Muscle layer of duodenum (tissue), 2 donors: ENCODE results near the gene MRPL40.

Experiments used
- H3K27ac ChIP-seq: one replicate; pipeline ENCODE4 v1.7.0; 2013; ENCODE audit warnings: mild to moderate bottlenecking, low read length
- H3K27me3 ChIP-seq: one replicate; pipeline ENCODE4 v1.7.0; 2013; ENCODE audit warnings: low read depth, mild to moderate bottlenecking, control low read depth, low read length
- H3K36me3 ChIP-seq, 2 donors: one replicate each; pipeline ENCODE4 v1.7.0; 2013; ENCODE audit warnings: low read length in 2 of 2, control low read depth in 1 of 2, mild to moderate bottlenecking in 1 of 2; ENCODE audit not compliant: insufficient read depth in 2 of 2, control insufficient read depth in 1 of 2
- H3K4me1 ChIP-seq, 2 donors: one replicate each; pipeline ENCODE4 v1.7.0; 2013; ENCODE audit warnings: low read length in 2 of 2, mild to moderate bottlenecking in 2 of 2, control low read depth in 1 of 2, moderate library complexity in 1 of 2; ENCODE audit not compliant: insufficient read depth in 2 of 2, control insufficient read depth in 1 of 2
- H3K4me3 ChIP-seq, 2 donors: one replicate each; pipeline ENCODE4 v1.7.0; 2013; ENCODE audit warnings: low read length in 2 of 2, low read depth in 1 of 2, mild to moderate bottlenecking in 1 of 2
- H3K9me3 ChIP-seq, 2 donors: one replicate each; pipeline ENCODE4 v1.7.0; 2013; ENCODE audit warnings: low read length in 2 of 2, control low read depth in 1 of 2, mild to moderate bottlenecking in 1 of 2; ENCODE audit not compliant: control insufficient read depth in 1 of 2
- donor health status: healthy.

The MRPL40 gene

GRCh38 chr22:19397734-19398104, 34.6 kb upstream of the MRPL40 start:
- H3K9me3 ChIP-seq = no peaks in the 10 kb centered on the region
- H3K27ac ChIP-seq = no peak overlapping the region
- no peaks in the 10 kb centered on the region for H3K27me3 ChIP-seq
- no peaks in the 10 kb centered on the region for H3K4me1 ChIP-seq
- no peak overlapping the region for H3K4me3 ChIP-seq
- H3K36me3 ChIP-seq = peaks cover 67 to 80% of the 10 kb centered on the region in 2 donors

- Histone ChIP-seq H3K4me3 (no peak overlapping the region), H3K9me3 (no peaks in the 10 kb centered on the region), H3K27me3 (no peaks in the 10 kb centered on the region), H3K27ac (no peak overlapping the region), H3K4me1 (no peaks in the 10 kb centered on the region), H3K36me3 (peaks cover 64 to 76% of the 10 kb centered on the region in 2 donors)
Measured at GRCh38 chr22:19398206-19398605, 34.1 kb upstream of the MRPL40 start.

DNA sequence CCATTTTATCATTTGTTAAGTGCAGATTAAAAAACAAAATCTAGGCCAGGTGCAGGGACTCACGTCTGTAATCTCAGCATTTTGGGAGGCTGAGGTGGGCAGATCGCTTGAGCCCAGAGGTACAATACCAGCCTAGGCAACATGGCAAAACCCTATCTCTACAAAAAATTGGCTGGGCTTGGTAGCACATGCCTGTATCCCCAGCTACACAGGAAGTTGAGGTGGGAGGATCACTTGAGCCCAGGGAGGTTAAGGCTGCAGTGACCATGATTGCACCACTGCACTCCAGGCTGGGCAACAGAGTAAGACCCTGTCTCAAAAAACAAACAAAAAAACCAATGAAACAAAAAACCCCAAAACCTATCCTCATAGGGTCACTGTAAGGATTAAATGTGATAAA, 33.7 kb upstream of the MRPL40 start:
- no peak overlapping the region for H3K27ac ChIP-seq
- no peaks in the 10 kb centered on the region for H3K9me3 ChIP-seq
- H3K4me3 ChIP-seq = no peak overlapping the region
- no peaks in the 10 kb centered on the region for H3K4me1 ChIP-seq
- H3K27me3 ChIP-seq = no peaks in the 10 kb centered on the region
- H3K36me3 ChIP-seq = peaks cover 63 to 73% of the 10 kb centered on the region in 2 donors

DNA sequence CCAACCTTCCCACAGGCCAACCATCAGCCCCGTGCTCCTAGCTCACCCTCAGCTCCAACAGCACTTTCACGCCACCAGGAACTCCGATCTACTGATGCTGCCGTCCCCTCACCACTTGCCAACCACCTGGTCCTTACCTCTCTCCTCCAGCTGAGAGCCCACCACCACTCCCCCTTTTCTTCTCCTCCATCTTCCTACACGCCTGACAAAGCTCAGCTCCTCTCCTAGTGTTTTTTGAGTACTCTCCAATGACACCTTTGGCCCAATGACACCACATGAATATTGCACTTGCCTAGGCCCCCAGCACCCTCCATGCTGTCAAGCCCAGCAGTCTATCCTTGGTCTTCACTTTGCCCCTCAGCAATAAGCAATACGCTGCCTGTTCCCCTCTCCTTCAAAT, 31.5 kb upstream of the MRPL40 start:
- Histone ChIP-seq H3K27ac (no peak overlapping the region), H3K27me3 (no peaks in the 10 kb centered on the region), H3K4me3 (no peak overlapping the region), H3K4me1 (no peaks in the 10 kb centered on the region), H3K36me3 (peaks cover 53 to 60% of the 10 kb centered on the region in 2 donors), H3K9me3 (no peaks in the 10 kb centered on the region)

DNA sequence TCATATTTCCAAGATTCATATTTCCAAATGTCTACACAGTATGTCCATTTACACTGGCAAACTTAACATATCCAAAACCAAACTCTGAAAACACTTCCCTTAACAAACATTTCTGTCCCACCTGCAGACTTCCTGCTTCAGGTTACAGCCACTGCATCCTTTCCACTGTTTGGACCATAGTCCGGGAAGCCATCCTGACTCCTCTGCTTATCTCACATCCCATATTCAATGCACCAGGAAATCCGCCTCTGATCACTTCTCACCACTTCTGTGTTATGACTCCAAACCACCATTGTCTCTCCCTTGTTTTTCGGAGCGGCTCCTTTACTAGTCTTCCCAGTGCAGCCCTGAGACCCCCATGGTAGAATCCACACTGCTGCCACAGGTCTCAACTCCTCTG, 30.9 kb upstream of the MRPL40 start:
- Histone ChIP-seq H3K36me3 (peaks cover 57 to 59% of the 10 kb centered on the region in 2 donors), H3K4me1 (no peaks in the 10 kb centered on the region)

GRCh38 chr22:19402642-19403191, 29.6 kb upstream of the MRPL40 start:
- H3K27me3 ChIP-seq = no peaks in the 10 kb centered on the region
- no peak overlapping the region for H3K4me3 ChIP-seq
- no peaks in the 10 kb centered on the region for H3K9me3 ChIP-seq
- peaks cover 55 to 59% of the 10 kb centered on the region in 2 donors for H3K36me3 ChIP-seq
- no peak overlapping the region for H3K27ac ChIP-seq
- no peaks in the 10 kb centered on the region for H3K4me1 ChIP-seq

More for the DNA sequence above, 30.9 kb upstream of the MRPL40 start:
- no peaks in the 10 kb centered on the region for H3K27me3 ChIP-seq
- no peak overlapping the region for H3K27ac ChIP-seq
- H3K9me3 ChIP-seq = no peaks in the 10 kb centered on the region
- H3K4me3 ChIP-seq = no peak overlapping the region

- H3K27me3 ChIP-seq = no peaks in the 10 kb centered on the region
- H3K4me1 ChIP-seq = no peaks in the 10 kb centered on the region
- no peaks in the 10 kb centered on the region for H3K9me3 ChIP-seq
- peaks cover 59 to 65% of the 10 kb centered on the region in 2 donors for H3K36me3 ChIP-seq
- H3K27ac ChIP-seq = no peak overlapping the region
- H3K4me3 ChIP-seq = no peak overlapping the region
Measured at GRCh38 chr22:19404676-19405075, 27.7 kb upstream of the MRPL40 start.

DNA sequence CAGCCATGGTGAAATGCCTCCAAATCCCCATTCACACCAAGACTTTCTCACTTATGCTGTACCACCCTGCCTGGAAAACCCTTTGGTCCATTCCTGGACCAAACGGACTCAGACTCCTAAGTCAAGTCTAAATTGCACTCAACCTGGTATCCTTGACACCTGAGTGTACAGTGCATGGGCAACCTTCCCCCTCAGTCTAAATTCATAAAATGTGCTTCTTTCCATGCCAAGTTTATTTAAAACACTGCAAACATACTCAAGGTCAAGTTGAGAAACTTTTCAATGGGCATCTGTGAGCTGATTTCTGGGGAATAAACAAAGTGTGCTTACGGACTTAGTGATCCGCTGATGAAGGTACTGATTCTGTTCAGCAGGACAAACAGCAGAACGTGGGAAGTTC, 27.2 kb upstream of the MRPL40 start:
- no peak overlapping the region for H3K27ac ChIP-seq
- no peak overlapping the region for H3K4me3 ChIP-seq
- peaks cover 62 to 70% of the 10 kb centered on the region in 2 donors for H3K36me3 ChIP-seq
- no peaks in the 10 kb centered on the region for H3K9me3 ChIP-seq
- no peaks in the 10 kb centered on the region for H3K27me3 ChIP-seq
- H3K4me1 ChIP-seq = no peaks in the 10 kb centered on the region

- H3K4me3 ChIP-seq = no peak overlapping the region
- peaks cover 64 to 71% of the 10 kb centered on the region in 2 donors for H3K36me3 ChIP-seq
- H3K4me1 ChIP-seq = no peaks in the 10 kb centered on the region
- H3K27me3 ChIP-seq = no peaks in the 10 kb centered on the region
- H3K9me3 ChIP-seq = no peaks in the 10 kb centered on the region
- no peak overlapping the region for H3K27ac ChIP-seq
Measured at GRCh38 chr22:19405652-19406051, 26.7 kb upstream of the MRPL40 start.

DNA sequence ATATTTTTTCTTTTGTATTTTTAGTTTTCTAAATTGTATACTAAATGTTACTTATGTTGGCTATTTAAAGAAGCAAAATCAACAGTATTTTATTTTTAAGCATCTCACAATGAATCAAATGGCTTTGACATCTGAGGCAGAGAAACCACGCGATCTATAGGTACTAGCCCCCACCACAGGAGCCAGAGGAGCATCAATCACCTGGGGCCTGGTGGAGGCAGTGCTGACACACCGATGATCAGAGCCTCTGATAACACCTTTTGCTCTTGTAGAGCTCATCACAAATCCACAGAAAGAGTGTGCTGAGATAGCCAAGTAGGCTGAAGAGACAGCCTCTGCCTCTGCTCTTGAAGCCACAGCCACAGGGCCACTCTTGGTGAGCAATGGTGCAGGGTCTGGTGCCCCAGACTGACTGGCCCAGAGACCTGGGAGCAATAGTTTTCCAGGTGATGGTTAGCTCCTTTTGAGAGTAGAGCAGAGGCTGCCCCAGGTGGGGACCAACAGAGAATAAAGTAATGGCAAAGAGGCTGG, 26.0 kb upstream of the MRPL40 start:
- no peaks in the 10 kb centered on the region for H3K4me1 ChIP-seq
- H3K36me3 ChIP-seq = peaks cover 59 to 64% of the 10 kb centered on the region in 2 donors

GRCh38 chr22:19406846-19407245, 25.5 kb upstream of the MRPL40 start:
- Histone ChIP-seq H3K36me3 (peaks cover 54 to 61% of the 10 kb centered on the region in 2 donors), H3K27me3 (no peaks in the 10 kb centered on the region), H3K4me3 (no peak overlapping the region), H3K27ac (no peak overlapping the region), H3K9me3 (no peaks in the 10 kb centered on the region), H3K4me1 (no peaks in the 10 kb centered on the region)

More for the DNA sequence above, 26.0 kb upstream of the MRPL40 start:
- no peak overlapping the region for H3K27ac ChIP-seq
- H3K4me3 ChIP-seq = no peak overlapping the region
- H3K9me3 ChIP-seq = no peaks in the 10 kb centered on the region
- H3K27me3 ChIP-seq = no peaks in the 10 kb centered on the region
